ENCODE results near the gene RIN3.

DNA sequence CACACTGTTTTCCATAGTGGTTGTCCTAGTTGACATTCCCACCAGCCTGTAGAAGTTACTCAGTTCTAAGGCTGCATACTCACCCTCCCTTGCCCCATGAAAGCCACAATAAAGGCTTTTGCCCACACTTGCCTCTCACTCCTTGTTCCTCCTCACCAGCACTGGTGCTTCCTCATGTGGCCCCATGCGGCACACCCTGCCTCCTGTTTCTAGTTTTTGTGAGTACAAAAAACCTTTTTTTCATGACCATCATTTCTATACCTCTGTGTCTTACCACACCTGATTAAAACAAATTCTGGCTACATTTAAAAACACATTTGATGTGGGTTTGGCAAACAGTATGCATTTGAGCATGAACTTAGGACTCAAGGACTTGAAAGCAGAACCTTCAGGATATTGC, 40.7 kb upstream of the RIN3 start:
- TF ChIP-seq EZH2 (IDR thresholded peaks at IDR 0.05; ENCODE audit: borderline replicate concordance, low read depth, low read length, severe bottlenecking) = no peak
- TF ChIP-seq MAX (IDR thresholded peaks at IDR 0.05; ENCODE audit: insufficient read depth, insufficient read length) = no peak
- TF ChIP-seq, protein P1, sequence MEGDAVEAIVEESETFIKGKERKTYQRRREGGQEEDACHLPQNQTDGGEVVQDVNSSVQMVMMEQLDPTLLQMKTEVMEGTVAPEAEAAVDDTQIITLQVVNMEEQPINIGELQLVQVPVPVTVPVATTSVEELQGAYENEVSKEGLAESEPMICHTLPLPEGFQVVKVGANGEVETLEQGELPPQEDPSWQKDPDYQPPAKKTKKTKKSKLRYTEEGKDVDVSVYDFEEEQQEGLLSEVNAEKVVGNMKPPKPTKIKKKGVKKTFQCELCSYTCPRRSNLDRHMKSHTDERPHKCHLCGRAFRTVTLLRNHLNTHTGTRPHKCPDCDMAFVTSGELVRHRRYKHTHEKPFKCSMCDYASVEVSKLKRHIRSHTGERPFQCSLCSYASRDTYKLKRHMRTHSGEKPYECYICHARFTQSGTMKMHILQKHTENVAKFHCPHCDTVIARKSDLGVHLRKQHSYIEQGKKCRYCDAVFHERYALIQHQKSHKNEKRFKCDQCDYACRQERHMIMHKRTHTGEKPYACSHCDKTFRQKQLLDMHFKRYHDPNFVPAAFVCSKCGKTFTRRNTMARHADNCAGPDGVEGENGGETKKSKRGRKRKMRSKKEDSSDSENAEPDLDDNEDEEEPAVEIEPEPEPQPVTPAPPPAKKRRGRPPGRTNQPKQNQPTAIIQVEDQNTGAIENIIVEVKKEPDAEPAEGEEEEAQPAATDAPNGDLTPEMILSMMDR (IDR thresholded peaks at IDR 0.05; ENCODE audit: extremely low read depth in 1 of 2, insufficient read depth in 1 of 2, low read depth in 1 of 2, low read length in 2 of 2) = no peak
- TF ChIP-seq POLR2A (IDR thresholded peaks at IDR 0.05; ENCODE audit: low read depth, low read length) = no peak
- TF ChIP-seq POLR2AphosphoS5 (IDR thresholded peaks at IDR 0.05; ENCODE audit: insufficient read depth, low read depth, low read length) = no peak
- no peak for TF ChIP-seq JUN (IDR thresholded peaks at IDR 0.05; ENCODE audit: borderline replicate concordance, insufficient read depth, insufficient read length, low read depth)
- no peak for TF ChIP-seq MYC (IDR thresholded peaks at IDR 0.05; ENCODE audit: low read depth, low read length)
